Measurements from ENCODE around the gene OST4. TPM values are rescaled to one million over a fixed set of nuclear protein-coding genes. Genes with fewer than 3 reads are reported as not detected.

The OST4 gene
- total and polyA plus RNA-seq, 4 donors = 219 to 750 (median 396) TPM

GRCh38 chr2:27089111-27089954 lies 17.9 kb upstream of the OST4 start:
- ATAC-seq (ENCODE audit: low FRiP score) = no peak

GRCh38 chr2:27088634-27089033 lies 17.2 kb upstream of the OST4 start:
- no peak for ATAC-seq (ENCODE audit: low FRiP score)
- Histone ChIP-seq H3K36me3 (ENCODE audit: control insufficient read depth in 1 of 2, insufficient read depth in 2 of 2, low read length in 1 of 2) (no peaks in the 10 kb centered on the region), H3K9me3 (ENCODE audit: control insufficient read depth, low read length) (no peaks in the 10 kb centered on the region), H3K4me1 (ENCODE audit: control insufficient read depth in 1 of 2, insufficient read depth in 2 of 2, low read length in 2 of 2) (no peaks in the 10 kb centered on the region), H3K4me3 (ENCODE audit: low read length in 2 of 2) (no peak overlapping the region), H3K27me3 (ENCODE audit: control insufficient read depth in 1 of 2, insufficient read depth in 2 of 2, low read length in 1 of 2) (no peaks in the 10 kb centered on the region), H3K27ac (ENCODE audit: low read depth in 1 of 2, low read length in 2 of 2) (no peak overlapping the region)
- intact Hi-C loops (cut with DNase I) = loop anchor here (5.0 kb wide), 3 partner anchors 36 to 126 kb away; partner anchors contain the start of genes AGBL5 (in 1 of the 2) and PREB (in 1 of the 2)
- DNase-seq = no peak
- 92 to 94% methylated on average over 6 of the region's 6 CpGs for WGBS, 2 donors

More at GRCh38 chr2:27089111-27089954, 17.9 kb upstream of the OST4 start:
- intact Hi-C loops (cut with DNase I) = loop anchor here (5.0 kb wide), 3 partner anchors 37 to 127 kb away; partner anchors contain the start of genes AGBL5 (in 1 of the 2) and PREB (in 1 of the 2)
- DNase-seq = no peak
- Histone ChIP-seq H3K36me3 (ENCODE audit: control insufficient read depth in 1 of 2, insufficient read depth in 2 of 2, low read length in 1 of 2) (no peaks in the 10 kb centered on the region), H3K9me3 (ENCODE audit: control insufficient read depth, low read length) (no peaks in the 10 kb centered on the region), H3K27me3 (ENCODE audit: control insufficient read depth in 1 of 2, insufficient read depth in 2 of 2, low read length in 1 of 2) (no peaks in the 10 kb centered on the region), H3K27ac (ENCODE audit: low read depth in 1 of 2, low read length in 2 of 2) (no peak overlapping the region), H3K4me1 (ENCODE audit: control insufficient read depth in 1 of 2, insufficient read depth in 2 of 2, low read length in 2 of 2) (no peaks in the 10 kb centered on the region), H3K4me3 (ENCODE audit: low read length in 2 of 2) (no peak overlapping the region)
- 89 to 91% methylated on average over 14 of the region's 14 CpGs for WGBS, 2 donors

GRCh38 chr2:27087823-27088410 lies 16.5 kb upstream of the OST4 start:
- DNase-seq = no peak
- no peaks in the 10 kb centered on the region for H3K9me3 ChIP-seq (ENCODE audit: control insufficient read depth, low read length)
- H3K4me1 ChIP-seq (ENCODE audit: control insufficient read depth in 1 of 2, insufficient read depth in 2 of 2, low read length in 2 of 2) = no peaks in the 10 kb centered on the region

GRCh38 chr2:27086724-27087593 lies 15.5 kb upstream of the OST4 start, which contains the start of gene KHK:
Gene KHK, plus strand, starts transcription at chr2:27086772. Its CDS starts 488 bp downstream, at chr2:27087260.
- intact Hi-C loops (cut with DNase I) = loop anchor here (5.0 kb wide), 3 partner anchors 35 to 125 kb away; partner anchors contain the start of genes AGBL5 (in 1 of the 2) and PREB (in 1 of the 2)
- H3K36me3 ChIP-seq (ENCODE audit: control insufficient read depth in 1 of 2, insufficient read depth in 2 of 2, low read length in 1 of 2) = peaks cover 0 to 2% of the 10 kb centered on the region in 2 donors
- H3K4me3 ChIP-seq (ENCODE audit: low read length in 2 of 2) = peak within 1 kb of the TSS; percentile 21 to 56
- no peaks in the 10 kb centered on the region for H3K27me3 ChIP-seq (ENCODE audit: control insufficient read depth in 1 of 2, insufficient read depth in 2 of 2, low read length in 1 of 2)
- H3K4me1 ChIP-seq (ENCODE audit: control insufficient read depth in 1 of 2, insufficient read depth in 2 of 2, low read length in 2 of 2) = no peaks in the 10 kb centered on the region
- ATAC-seq (ENCODE audit: low FRiP score) (peak; percentile 3), DNase-seq (peak; percentile 75 to 85)
- H3K9me3 ChIP-seq (ENCODE audit: control insufficient read depth, low read length) = no peaks in the 10 kb centered on the region
- peak within 1 kb of the TSS in 1 of 2 donors; percentile 70 for H3K27ac ChIP-seq (ENCODE audit: low read depth in 1 of 2, low read length in 2 of 2)
- 7 to 9% methylated on average over 50 to 54 of the region's 54 CpGs for WGBS, 2 donors

More at GRCh38 chr2:27087823-27088410, 16.5 kb upstream of the OST4 start:
- H3K27ac ChIP-seq (ENCODE audit: low read depth in 1 of 2, low read length in 2 of 2) = no peak overlapping the region
- intact Hi-C loops (cut with DNase I) = loop anchor here (5.0 kb wide), 3 partner anchors 36 to 126 kb away; partner anchors contain the start of genes AGBL5 (in 1 of the 2) and PREB (in 1 of the 2)
- 81 to 82% methylated on average over 5 of the region's 5 CpGs for WGBS, 2 donors
- H3K4me3 ChIP-seq (ENCODE audit: low read length in 2 of 2) = no peak overlapping the region
- ATAC-seq (ENCODE audit: low FRiP score) = no peak
- H3K27me3 ChIP-seq (ENCODE audit: control insufficient read depth in 1 of 2, insufficient read depth in 2 of 2, low read length in 1 of 2) = no peaks in the 10 kb centered on the region
- no peaks in the 10 kb centered on the region for H3K36me3 ChIP-seq (ENCODE audit: control insufficient read depth in 1 of 2, insufficient read depth in 2 of 2, low read length in 1 of 2)

GRCh38 chr2:27086090-27086723 lies 14.8 kb upstream of the OST4 start:
- no peaks in the 10 kb centered on the region for H3K9me3 ChIP-seq (ENCODE audit: control insufficient read depth, low read length)
- intact Hi-C loops (cut with DNase I) = loop anchor here (5.0 kb wide), 3 partner anchors 34 to 124 kb away; partner anchors contain the start of genes AGBL5 (in 1 of the 2) and PREB (in 1 of the 2)
- WGBS, 2 donors = 1 to 2% methylated on average over 66 to 81 of the region's 81 CpGs
- H3K4me3 ChIP-seq (ENCODE audit: low read length in 2 of 2) = peak overlapping the region; percentile 21 to 46
- ATAC-seq (ENCODE audit: low FRiP score) = peak; percentile 92
- H3K4me1 ChIP-seq (ENCODE audit: control insufficient read depth in 1 of 2, insufficient read depth in 2 of 2, low read length in 2 of 2) = no peaks in the 10 kb centered on the region
- peaks cover 0 to 2% of the 10 kb centered on the region in 2 donors for H3K36me3 ChIP-seq (ENCODE audit: control insufficient read depth in 1 of 2, insufficient read depth in 2 of 2, low read length in 1 of 2)
- H3K27me3 ChIP-seq (ENCODE audit: control insufficient read depth in 1 of 2, insufficient read depth in 2 of 2, low read length in 1 of 2) = no peaks in the 10 kb centered on the region
- DNase-seq = peak; percentile 97 to 99
- peak overlapping the region in 1 of 2 donors; percentile 70 for H3K27ac ChIP-seq (ENCODE audit: low read depth in 1 of 2, low read length in 2 of 2)

- H3K4me1 ChIP-seq (ENCODE audit: control insufficient read depth in 1 of 2, insufficient read depth in 2 of 2, low read length in 2 of 2) = no peaks in the 10 kb centered on the region
- ATAC-seq (ENCODE audit: low FRiP score) (peak; percentile 79), DNase-seq (peak; percentile 88 to 92)
- no peaks in the 10 kb centered on the region for H3K9me3 ChIP-seq (ENCODE audit: control insufficient read depth, low read length)
- no peaks in the 10 kb centered on the region for H3K27me3 ChIP-seq (ENCODE audit: control insufficient read depth in 1 of 2, insufficient read depth in 2 of 2, low read length in 1 of 2)
- peak overlapping the region in 1 of 2 donors; percentile 70 for H3K27ac ChIP-seq (ENCODE audit: low read depth in 1 of 2, low read length in 2 of 2)
- peaks cover 0 to 2% of the 10 kb centered on the region in 2 donors for H3K36me3 ChIP-seq (ENCODE audit: control insufficient read depth in 1 of 2, insufficient read depth in 2 of 2, low read length in 1 of 2)
- WGBS, 2 donors = 2 to 4% methylated on average over 38 of the region's 38 CpGs
- intact Hi-C loops (cut with DNase I) = loop anchor here (5.0 kb wide), 3 partner anchors 33 to 123 kb away; partner anchors contain the start of genes AGBL5 (in 1 of the 2) and PREB (in 1 of the 2)
- H3K4me3 ChIP-seq (ENCODE audit: low read length in 2 of 2) = peak overlapping the region; percentile 21 to 46
These were observed 14.2 kb upstream of the OST4 start for GRCh38 chr2:27085673-27086089.

- 52 to 53% methylated on average over 10 of the region's 10 CpGs for WGBS, 2 donors
- peaks cover 0 to 2% of the 10 kb centered on the region in 2 donors for H3K36me3 ChIP-seq (ENCODE audit: control insufficient read depth in 1 of 2, insufficient read depth in 2 of 2, low read length in 1 of 2)
- no peaks in the 10 kb centered on the region for H3K9me3 ChIP-seq (ENCODE audit: control insufficient read depth, low read length)
- no peak overlapping the region for H3K4me3 ChIP-seq (ENCODE audit: low read length in 2 of 2)
- DNase-seq = no peak
- no peak for ATAC-seq (ENCODE audit: low FRiP score)
- no peak overlapping the region for H3K27ac ChIP-seq (ENCODE audit: low read depth in 1 of 2, low read length in 2 of 2)
- intact Hi-C loops (cut with DNase I) = loop anchor here (5.0 kb wide), 3 partner anchors 33 to 123 kb away; partner anchors contain the start of genes AGBL5 (in 1 of the 2) and PREB (in 1 of the 2)
- H3K4me1 ChIP-seq (ENCODE audit: control insufficient read depth in 1 of 2, insufficient read depth in 2 of 2, low read length in 2 of 2) = no peaks in the 10 kb centered on the region
- H3K27me3 ChIP-seq (ENCODE audit: control insufficient read depth in 1 of 2, insufficient read depth in 2 of 2, low read length in 1 of 2) = no peaks in the 10 kb centered on the region
These were observed 13.7 kb upstream of the OST4 start for GRCh38 chr2:27085062-27085672.

All from aorta (tissue), 5 donors.